Small intestine (tissue), 7 donors: Measurements from ENCODE around the gene DIAPH2. TPM values are rescaled to one million over a fixed set of nuclear protein-coding genes. Genes with fewer than 3 reads are reported as not detected.
A peak's percentile ranks its signal among the peaks of the same experiment; 100 is the strongest.

ENCODE experiments used
- DNase-seq, 2 donors: peaks; one replicate each; pipeline versions ENCODE4 v3.0.0 to v3.0.0-alpha.2; 2013
- FAIRE-seq: peaks from 2 replicates; lab custom pipeline; 2012; peaks lifted over from hg19 to GRCh38; lab: Jason Lieb, UNC
- H3K27ac ChIP-seq, 3 donors: one replicate each; pipeline ENCODE4 v1.5.1; 2013; ENCODE audit warnings: low read length in 2 of 3, mild to moderate bottlenecking in 2 of 3, control low read depth in 1 of 3, inconsistent platforms in 1 of 3, low read depth in 1 of 3, moderate library complexity in 1 of 3
- H3K27me3 ChIP-seq, 3 donors: one replicate each; pipeline ENCODE4 v1.6.1; 2013; ENCODE audit warnings: low read length in 3 of 3, inconsistent platforms in 1 of 3; ENCODE audit not compliant: control insufficient read depth in 3 of 3, insufficient read depth in 3 of 3
- H3K36me3 ChIP-seq, 3 donors: one replicate each; pipeline ENCODE4 v1.6.1; 2013; ENCODE audit warnings: low read length in 3 of 3, inconsistent platforms in 1 of 3, low read depth in 1 of 3, mild to moderate bottlenecking in 1 of 3, moderate library complexity in 1 of 3; ENCODE audit not compliant: control insufficient read depth in 3 of 3, insufficient read depth in 2 of 3
- H3K4me1 ChIP-seq, 3 donors: one replicate each; pipeline ENCODE4 v1.6.1; 2013; ENCODE audit warnings: low read length in 2 of 3, inconsistent platforms in 1 of 3, low read depth in 1 of 3, mild to moderate bottlenecking in 1 of 3, moderate library complexity in 1 of 3; ENCODE audit not compliant: control insufficient read depth in 3 of 3, insufficient read depth in 2 of 3
- H3K4me3 ChIP-seq, 3 donors: one replicate each; pipeline ENCODE4 v1.5.1; 2013; ENCODE audit warnings: low read length in 3 of 3, control low read depth in 1 of 3, inconsistent platforms in 1 of 3, low read depth in 1 of 3, mild to moderate bottlenecking in 1 of 3, moderate library complexity in 1 of 3
- H3K9me3 ChIP-seq, 2 donors: one replicate each; pipeline ENCODE4 v1.6.1; 2013; ENCODE audit warnings: low read depth in 1 of 2, low read length in 1 of 2; ENCODE audit not compliant: control insufficient read depth in 2 of 2, insufficient read depth in 1 of 2
- WGBS, 3 donors: extraction: QIAGEN DNeasy Blood & Tissue Kit; methylation state at CpG; one replicate each; pipeline ENCODE4 v1.1.7; 2013; 5-methylcytosine and 5-hydroxymethylcytosine counted together
- polyA plus RNA-seq, 4 donors: library from polyadenylated mRNA; stranded (reverse) in 3 of 4; unstranded in 1 of 4; fragments of 200-250 nt in 3 of 4; fragments of 120-200 nt in 1 of 4; gene quantifications; one replicate each; pipeline versions ENCODE4 v1.2.1 to v1.2.3, GENCODE V29; 2013
- donor health status: healthy with polysubstance abuse.
- donor health status: control.
- donor health status: control.
- donor health status: Bipolar disorder and iron deficiency.
- donor health status: healthy.

The DIAPH2 gene
- polyA plus RNA-seq, 4 donors, result 5.1 to 11.7 (median 6.1) TPM

- Histone ChIP-seq H3K27me3 (no peaks in the 10 kb centered on the region), H3K9me3 (no peaks in the 10 kb centered on the region), H3K4me3 (no peak overlapping the region), H3K27ac (no peak overlapping the region), H3K4me1 (no peaks in the 10 kb centered on the region), H3K36me3 (no peaks in the 10 kb centered on the region)
- DNase-seq, result no peak
- 60 to 81% (median 76%) methylated on average over 6 of the region's 6 CpGs for WGBS, 3 donors
- FAIRE-seq, result no peak
These were observed 342.8 kb downstream of the DIAPH2 start for GRCh38 chrX:97027384-97027922.

DNA sequence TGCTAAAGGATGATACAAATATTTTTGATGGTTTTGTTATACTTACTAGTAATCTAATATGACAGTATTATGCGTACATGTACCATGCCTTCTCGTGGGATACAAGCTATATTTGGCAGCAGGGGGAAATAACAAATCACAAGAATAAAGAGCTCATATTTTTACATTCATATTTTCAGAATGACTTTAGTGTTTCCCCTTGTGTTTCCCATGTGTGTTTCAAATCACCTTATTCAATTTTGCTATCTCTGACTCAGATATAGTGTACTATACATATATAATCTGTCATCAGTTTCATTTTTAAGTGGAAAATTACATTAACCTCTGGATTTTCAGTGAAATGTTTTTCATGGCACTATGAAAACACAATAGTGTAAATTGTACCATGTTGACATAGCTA, 345.8 kb downstream of the DIAPH2 start:
- FAIRE-seq (no peak), DNase-seq (no peak)
- H3K27me3 ChIP-seq, result no peaks in the 10 kb centered on the region
- no peak overlapping the region for H3K4me3 ChIP-seq
- no peak overlapping the region for H3K27ac ChIP-seq
- no peaks in the 10 kb centered on the region for H3K4me1 ChIP-seq
- WGBS, 3 donors, result 74 to 89% (median 78%) methylated on average over 2 of the region's 2 CpGs
- no peaks in the 10 kb centered on the region for H3K36me3 ChIP-seq
- H3K9me3 ChIP-seq, result no peaks in the 10 kb centered on the region

DNA sequence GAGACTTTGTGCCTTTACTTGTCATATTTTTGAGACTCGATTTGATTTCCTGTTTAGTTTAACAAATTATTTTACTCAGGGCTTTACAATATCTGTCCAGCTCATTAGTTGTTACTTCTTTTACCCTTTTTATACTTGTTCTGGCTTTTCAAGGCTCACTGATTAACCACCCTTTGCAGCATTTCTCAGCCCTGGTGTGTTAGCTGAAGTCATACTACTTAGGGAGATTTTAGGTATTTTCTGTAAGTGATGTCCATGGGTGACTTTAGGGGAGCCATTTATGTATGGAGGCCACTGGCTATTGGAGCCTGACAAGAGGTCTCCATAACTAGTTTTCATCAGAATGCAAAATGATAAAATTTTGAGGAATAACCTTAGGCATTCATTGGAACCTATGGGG, 346.3 kb downstream of the DIAPH2 start:
- DNase-seq (no peak), FAIRE-seq (no peak)
- H3K36me3 ChIP-seq, result no peaks in the 10 kb centered on the region
- no peaks in the 10 kb centered on the region for H3K9me3 ChIP-seq
- H3K4me3 ChIP-seq, result no peak overlapping the region
- WGBS, 3 donors, result 75 to 81% (median 80%) methylated on average over 1 of the region's 1 CpG
- H3K4me1 ChIP-seq, result no peaks in the 10 kb centered on the region
- H3K27me3 ChIP-seq, result no peaks in the 10 kb centered on the region
- no peak overlapping the region for H3K27ac ChIP-seq

GRCh38 chrX:97039363-97040029, 354.9 kb downstream of the DIAPH2 start:
- FAIRE-seq, result no peak
- Histone ChIP-seq H3K4me3 (no peak overlapping the region), H3K9me3 (no peaks in the 10 kb centered on the region), H3K4me1 (no peaks in the 10 kb centered on the region), H3K27ac (no peak overlapping the region), H3K27me3 (no peaks in the 10 kb centered on the region), H3K36me3 (no peaks in the 10 kb centered on the region)
- peak in 1 of 2 donors; percentile 11 for DNase-seq
- 15 to 42% (median 22%) methylated on average over 4 of the region's 4 CpGs for WGBS, 3 donors

DNA sequence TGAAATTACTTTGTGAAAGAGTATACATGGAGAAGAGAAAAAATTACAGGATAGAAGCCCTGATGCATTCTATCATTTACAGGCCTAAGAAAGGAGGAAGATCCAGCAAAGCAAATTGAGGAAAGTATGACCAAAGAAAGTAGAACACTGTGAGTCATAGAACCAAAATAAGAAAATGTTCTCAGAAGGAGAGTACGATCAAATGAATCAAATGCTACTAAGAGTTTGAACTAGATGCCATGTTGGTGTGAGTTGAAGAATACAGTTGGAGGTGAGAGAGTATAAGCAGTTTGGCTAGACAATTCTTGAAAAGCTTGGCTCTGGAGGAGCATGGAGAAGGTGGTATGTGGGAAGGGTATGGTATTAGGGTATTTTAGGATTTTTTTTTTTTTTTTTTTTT, 360.8 kb downstream of the DIAPH2 start:
- no peak for DNase-seq
- H3K27ac ChIP-seq, result no peak overlapping the region
- H3K36me3 ChIP-seq, result no peaks in the 10 kb centered on the region
- H3K27me3 ChIP-seq, result no peaks in the 10 kb centered on the region
- WGBS, 3 donors, result 74 to 93% (median 83%) methylated on average over 1 of the region's 1 CpG
- no peak for FAIRE-seq
- H3K4me3 ChIP-seq, result no peak overlapping the region
- H3K4me1 ChIP-seq, result no peaks in the 10 kb centered on the region
- no peaks in the 10 kb centered on the region for H3K9me3 ChIP-seq

GRCh38 chrX:97046867-97047266, 362.2 kb downstream of the DIAPH2 start:
- Histone ChIP-seq H3K4me1 (no peaks in the 10 kb centered on the region), H3K27me3 (no peaks in the 10 kb centered on the region), H3K36me3 (no peaks in the 10 kb centered on the region), H3K27ac (no peak overlapping the region), H3K4me3 (no peak overlapping the region), H3K9me3 (no peaks in the 10 kb centered on the region)
- FAIRE-seq, result no peak
- no peak for DNase-seq
- 84 to 97% (median 97%) methylated on average over 3 of the region's 3 CpGs for WGBS, 3 donors

- Histone ChIP-seq H3K9me3 (no peaks in the 10 kb centered on the region), H3K4me1 (no peaks in the 10 kb centered on the region), H3K27me3 (no peaks in the 10 kb centered on the region), H3K4me3 (no peak overlapping the region), H3K36me3 (no peaks in the 10 kb centered on the region), H3K27ac (no peak overlapping the region)
- DNase-seq (no peak), FAIRE-seq (peak; percentile 61)
- WGBS, 3 donors, result 44 to 51% (median 46%) methylated on average over 2 of the region's 2 CpGs
These were observed 365.8 kb downstream of the DIAPH2 start for GRCh38 chrX:97050392-97050791.

DNA sequence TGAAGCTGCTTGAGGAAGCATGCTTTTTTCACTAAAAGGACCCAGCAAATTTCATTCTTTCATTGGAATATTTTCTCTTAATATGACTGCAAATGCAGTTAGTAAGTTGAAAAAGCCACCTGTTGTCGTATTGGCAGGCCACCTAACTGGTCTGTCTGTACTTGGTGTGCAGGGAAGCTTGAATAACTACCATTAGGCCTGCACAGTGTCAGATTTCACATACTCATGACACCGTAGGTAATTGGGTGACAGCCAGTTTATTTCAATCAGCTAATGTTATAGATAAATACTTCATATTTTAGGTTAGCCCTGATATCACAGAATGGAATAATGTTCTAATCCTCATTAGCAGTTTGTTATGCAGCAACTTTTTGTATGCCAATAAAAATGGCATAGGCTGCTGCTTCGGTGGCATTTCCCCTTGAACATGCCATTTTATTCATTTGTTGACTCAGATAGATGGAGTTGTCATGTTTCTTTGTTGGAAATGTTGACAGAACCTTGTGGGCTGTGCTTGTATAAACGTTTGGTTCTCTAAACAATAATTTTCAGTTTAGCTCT, 372.8 kb downstream of the DIAPH2 start:
- DNase-seq (no peak), FAIRE-seq (no peak)
- Histone ChIP-seq H3K27ac (no peak overlapping the region), H3K4me1 (no peaks in the 10 kb centered on the region), H3K9me3 (no peaks in the 10 kb centered on the region), H3K4me3 (no peak overlapping the region), H3K36me3 (no peaks in the 10 kb centered on the region), H3K27me3 (no peaks in the 10 kb centered on the region)
- 57 to 74% (median 71%) methylated on average over 4 of the region's 4 CpGs for WGBS, 3 donors
